Psoas muscle (tissue), 8 donors: ENCODE measurements around the gene TMEM170B. TPM values are rescaled to one million over a fixed set of nuclear protein-coding genes. Genes with fewer than 3 reads are reported as not detected.

Experiments used
- ATAC-seq, 4 donors: fragments of 200-7000 bp; cut with Tn5 transposase; one replicate each; pipeline ENCODE4 v1.9.1; 2020; ENCODE audit warnings: moderate library complexity in 3 of 4, mild to moderate bottlenecking in 2 of 4
- DNase-seq, 2 donors: peaks; one replicate each; pipeline ENCODE4 v3.0.0-alpha.2; 2020
- H3K27ac ChIP-seq: fragments of 200-600 bp; one replicate; pipeline ENCODE4 v1.8.0; 2022
- H3K27me3 ChIP-seq, 3 donors: fragments of 200-600 bp in 1 of 3; one replicate each; pipeline versions ENCODE4 v1.6.1 to v1.8.0; 2013 to 2022; ENCODE audit warnings: low read length in 2 of 3, mild to moderate bottlenecking in 2 of 3, moderate library complexity in 1 of 3; ENCODE audit not compliant: insufficient read depth in 3 of 3
- H3K36me3 ChIP-seq, 2 donors: fragments of 200-600 bp in 1 of 2; one replicate each; pipeline versions ENCODE4 v1.6.1 to v1.8.0; 2013 to 2022; ENCODE audit warnings: low read depth in 1 of 2, mild to moderate bottlenecking in 1 of 2, moderate library complexity in 1 of 2; ENCODE audit not compliant: insufficient read depth in 1 of 2
- H3K4me1 ChIP-seq: fragments of 200-600 bp; one replicate; pipeline ENCODE4 v1.8.0; 2022
- H3K4me3 ChIP-seq: fragments of 200-600 bp; one replicate; pipeline ENCODE4 v1.8.0; 2022; ENCODE audit warnings: mild to moderate bottlenecking
- H3K9me3 ChIP-seq: fragments of 200-600 bp; one replicate; pipeline ENCODE4 v1.8.0; 2022
- CTCF ChIP-seq: fragments of 200-600 bp; IDR thresholded peaks from one replicate; pipeline ENCODE4 v1.8.0; 2022; ENCODE audit warnings: antibody characterized with exemption
- WGBS, 3 donors: extraction: QIAGEN DNeasy Blood & Tissue Kit; methylation state at CpG; one replicate each; pipeline versions ENCODE4 v1.1.6 to v1.1.7; 2013; 5-methylcytosine and 5-hydroxymethylcytosine counted together
- intact Hi-C, 2 donors: fragments of 100-400 bp; cut with DNase I; formaldehyde crosslinking; loops; one replicate each; pipeline versions ENCODE4 v1.11.0 to v1.14.2; 2022
- polyA plus RNA-seq, 3 donors: library from polyadenylated mRNA; stranded (reverse); fragments of 200-250 nt; gene quantifications; one replicate each; pipeline ENCODE4 v1.2.3, GENCODE V29; 2013
- total RNA-seq, 4 donors: library from RNA; stranded (reverse); fragmentation: NEBNext Ultra II Directional in 2 of 4; extraction: Animal tissue kit (Norgen Biotek cat#: 25700) in 2 of 4; gene quantifications; one replicate each; pipeline versions ENCODE4 v1.2.1 to v1.2.4, GENCODE V29; 2021 to 2023
- donor health status: healthy with polysubstance abuse.
- donor health status: DM: no; HTN: no; CAD: no; lungs with moderate emphysema.
- donor health status: Bipolar disorder and iron deficiency.
- donor health status: healthy.
- donor health status: DM: yes; HTN: yes; CAD: no.
- donor health status: DM: no; HTN: no; CAD: no.
- donor health status: DM: no; HTN: no; CAD: no.
- donor health status: DM: yes; HTN: yes; CAD: no.

Gene TMEM170B
- total and polyA plus RNA-seq, 7 donors, result 2.7 to 20.0 (median 7.4) TPM

- peaks cover 0 to 5% of the 10 kb centered on the region in 2 donors for H3K36me3 ChIP-seq
- no peaks in the 10 kb centered on the region for H3K9me3 ChIP-seq
- no peak for DNase-seq
- peak; percentile 84 for TF ChIP-seq CTCF
- ATAC-seq, result peak; percentile 86 to 96 (median 94)
- H3K27me3 ChIP-seq, result no peaks in the 10 kb centered on the region
- intact Hi-C loops, result loop anchor here (2.0 to 10.0 kb wide), 2 partner anchors 431 kb away; no protein-coding TSS in a partner anchor
- WGBS, 3 donors, result 63 to 66% (median 65%) methylated on average over 10 of the region's 10 CpGs
- no peak overlapping the region for H3K27ac ChIP-seq
- H3K4me3 ChIP-seq, result no peak overlapping the region
- H3K4me1 ChIP-seq, result no peaks in the 10 kb centered on the region
Measured at GRCh38 chr6:11575408-11576033, 38.0 kb downstream of the TMEM170B start.

- intact Hi-C loops, result loop anchor here in 1 of 2 donors (10.0 kb wide), 1 partner anchor 654 kb away; no protein-coding TSS in a partner anchor
- TF ChIP-seq CTCF, result no peak
- 82 to 86% (median 83%) methylated on average over 4 of the region's 4 CpGs for WGBS, 3 donors
- Histone ChIP-seq H3K27ac (no peak overlapping the region), H3K4me1 (no peaks in the 10 kb centered on the region), H3K9me3 (no peaks in the 10 kb centered on the region), H3K4me3 (no peak overlapping the region), H3K27me3 (no peaks in the 10 kb centered on the region), H3K36me3 (peaks cover 0 to 4% of the 10 kb centered on the region in 2 donors)
- ATAC-seq (no peak), DNase-seq (no peak)
Measured at GRCh38 chr6:11580686-11581405, 43.3 kb downstream of the TMEM170B start.

- no peaks in the 10 kb centered on the region for H3K9me3 ChIP-seq
- intact Hi-C loops, result loop anchor here (2.0 to 10.0 kb wide), 2 partner anchors 651 kb away; no protein-coding TSS in a partner anchor
- no peak for TF ChIP-seq CTCF
- 76 to 82% (median 79%) methylated on average over 5 of the region's 5 CpGs for WGBS, 3 donors
- ATAC-seq (no peak), DNase-seq (no peak)
- H3K27ac ChIP-seq, result no peak overlapping the region
- H3K36me3 ChIP-seq, result no peaks in the 10 kb centered on the region
- H3K27me3 ChIP-seq, result peaks cover 0 to 8% (median 0%) of the 10 kb centered on the region in 3 donors
- no peak overlapping the region for H3K4me3 ChIP-seq
- H3K4me1 ChIP-seq, result peaks cover 5% of the 10 kb centered on the region
Measured at GRCh38 chr6:11584244-11584643, 46.7 kb downstream of the TMEM170B start.

GRCh38 chr6:11585426-11586016 lies 48.0 kb downstream of the TMEM170B start:
- Histone ChIP-seq H3K27ac (no peak overlapping the region), H3K4me1 (peaks cover 5% of the 10 kb centered on the region), H3K27me3 (peaks cover 0 to 8% (median 0%) of the 10 kb centered on the region in 3 donors), H3K9me3 (no peaks in the 10 kb centered on the region), H3K36me3 (no peaks in the 10 kb centered on the region), H3K4me3 (no peak overlapping the region)
- ATAC-seq, result peak in 1 of 4 donors; percentile 57
- 22 to 35% (median 24%) methylated on average over 1 of the region's 1 CpG for WGBS, 3 donors
- intact Hi-C loops, result loop anchor here (2.0 to 10.0 kb wide), 3 partner anchors 649 to 1019 kb away; no protein-coding TSS in a partner anchor
- DNase-seq, result no peak
- peak; percentile 57 for TF ChIP-seq CTCF
